ENCODE data around the gene CCL22.

GRCh38 chr16:57366544-57367040 is 8.0 kb downstream of the CCL22 start:
- no peak for TF ChIP-seq EZH2phosphoT487 (IDR thresholded peaks at IDR 0.05)
- TF ChIP-seq CTCF (IDR thresholded peaks at IDR 0.05), result no peak
- no peak for TF ChIP-seq EZH2 (IDR thresholded peaks at IDR 0.05)

Measured in neural progenitor cell (in vitro differentiated cells).